ENCODE data around the gene C11orf24.
"Not testable (repeated sequence)": the region's sequence is repeated elsewhere in the genome, so short reads cannot be mapped to it uniquely, and the experiment has no call there.

Gene C11orf24

DNA sequence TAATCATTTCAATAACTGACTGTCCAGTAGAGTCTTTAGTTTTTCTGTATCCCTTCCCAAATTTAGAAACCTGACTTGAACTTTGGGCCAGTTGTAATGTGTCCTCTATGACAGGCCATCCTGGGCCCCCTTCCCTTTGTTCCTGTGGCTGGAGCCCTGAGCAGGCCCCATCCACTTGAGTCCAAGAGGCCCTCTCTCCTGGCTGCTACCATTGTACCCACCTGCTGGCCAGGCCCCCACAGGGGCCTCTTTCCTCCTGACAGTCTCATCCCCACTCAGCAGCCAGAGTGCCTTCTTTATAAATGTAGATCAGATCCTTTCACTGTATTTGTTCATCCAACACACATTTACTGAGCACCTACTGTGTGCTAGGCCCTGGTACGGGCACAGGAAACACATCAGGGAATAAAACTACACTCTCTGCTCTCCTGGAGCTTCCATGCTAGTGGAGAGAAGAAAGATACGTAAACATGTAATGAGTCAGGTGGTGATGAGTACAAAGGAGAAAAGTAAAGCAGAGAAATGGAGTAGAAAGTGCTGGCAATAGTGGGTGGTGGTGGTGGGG is 37.9 kb upstream of the C11orf24 start:
- 82% methylated on average over 2 of the region's 2 CpGs for WGBS
- peaks cover 2% of the 10 kb centered on the region; the same call in 1 of the 2 replicates for H3K9me3 ChIP-seq (ENCODE audit: insufficient read depth, low read depth, low read length)
- H3K4me3 ChIP-seq (ENCODE audit: low read length) = no peak overlapping the region
- no peak overlapping the region for H3K9ac ChIP-seq (ENCODE audit: low read depth, low read length)
- H3K27me3 ChIP-seq (ENCODE audit: insufficient read depth, low read length) = peaks cover 10% of the 10 kb centered on the region
- no peaks in the 10 kb centered on the region for H3K36me3 ChIP-seq (ENCODE audit: insufficient read depth, low read length)
- no peak overlapping the region for H3K27ac ChIP-seq (ENCODE audit: low read depth, low read length)
- H3K4me1 ChIP-seq (ENCODE audit: insufficient read depth, low read length) = peaks cover 9% of the 10 kb centered on the region

DNA sequence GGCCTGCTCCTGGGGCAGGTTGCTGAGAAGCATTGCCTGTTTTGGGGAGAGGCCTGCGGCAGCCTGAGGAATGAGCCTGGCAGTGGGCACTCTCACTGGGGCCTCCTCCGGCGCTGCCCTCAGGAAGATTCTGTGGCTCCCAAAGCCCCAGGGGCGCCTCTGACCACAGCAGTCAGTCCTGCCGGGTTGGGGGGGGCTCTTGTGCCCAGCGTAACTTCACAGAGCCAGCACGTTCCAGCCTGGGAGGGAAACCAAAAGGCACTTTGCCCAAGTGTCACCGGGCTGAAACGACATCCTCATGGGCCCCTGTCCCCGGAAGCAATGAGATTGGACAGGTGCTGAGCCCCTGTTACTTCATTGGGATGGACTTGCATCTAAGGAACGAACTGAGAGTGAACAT is 36.3 kb upstream of the C11orf24 start:
- peaks cover 10% of the 10 kb centered on the region for H3K27me3 ChIP-seq (ENCODE audit: insufficient read depth, low read length)
- no peak overlapping the region for H3K4me3 ChIP-seq (ENCODE audit: low read length)
- 92% methylated on average over 11 of the region's 11 CpGs for WGBS
- H3K4me1 ChIP-seq (ENCODE audit: insufficient read depth, low read length) = no peaks in the 10 kb centered on the region
- no peak overlapping the region for H3K9ac ChIP-seq (ENCODE audit: low read depth, low read length)
- H3K36me3 ChIP-seq (ENCODE audit: insufficient read depth, low read length) = no peaks in the 10 kb centered on the region
- H3K9me3 ChIP-seq (ENCODE audit: insufficient read depth, low read depth, low read length) = peaks cover 13% of the 10 kb centered on the region
- H3K27ac ChIP-seq (ENCODE audit: low read depth, low read length) = no peak overlapping the region

DNA sequence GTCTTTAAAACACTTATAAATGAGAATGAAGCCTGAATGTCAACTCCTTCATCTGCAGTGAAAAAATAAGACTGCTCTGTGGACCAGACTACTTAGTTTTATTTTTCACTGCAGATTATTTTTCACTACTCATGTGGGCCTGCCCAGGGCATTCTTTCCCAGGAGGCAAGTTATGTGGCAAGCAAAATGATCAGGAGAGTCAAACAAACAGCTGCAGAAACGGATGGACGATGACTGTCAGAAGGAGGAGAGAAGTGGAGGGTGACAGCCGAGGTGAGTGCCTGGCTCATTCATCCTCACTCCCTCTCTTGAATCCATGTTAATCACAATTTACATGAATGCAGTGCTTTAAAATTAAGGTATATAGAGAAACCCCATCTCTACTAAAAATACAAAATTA is 34.9 kb upstream of the C11orf24 start:
- Histone ChIP-seq H3K9me3 (ENCODE audit: insufficient read depth, low read depth, low read length) (peaks cover 13% of the 10 kb centered on the region), H3K4me1 (ENCODE audit: insufficient read depth, low read length) (no peaks in the 10 kb centered on the region), H3K4me3 (ENCODE audit: low read length) (no peak overlapping the region), H3K27me3 (ENCODE audit: insufficient read depth, low read length) (peaks cover 5% of the 10 kb centered on the region), H3K9ac (ENCODE audit: low read depth, low read length) (no peak overlapping the region), H3K27ac (ENCODE audit: low read depth, low read length) (no peak overlapping the region), H3K36me3 (ENCODE audit: insufficient read depth, low read length) (no peaks in the 10 kb centered on the region)
- 94% methylated on average over 2 of the region's 3 CpGs for WGBS

DNA sequence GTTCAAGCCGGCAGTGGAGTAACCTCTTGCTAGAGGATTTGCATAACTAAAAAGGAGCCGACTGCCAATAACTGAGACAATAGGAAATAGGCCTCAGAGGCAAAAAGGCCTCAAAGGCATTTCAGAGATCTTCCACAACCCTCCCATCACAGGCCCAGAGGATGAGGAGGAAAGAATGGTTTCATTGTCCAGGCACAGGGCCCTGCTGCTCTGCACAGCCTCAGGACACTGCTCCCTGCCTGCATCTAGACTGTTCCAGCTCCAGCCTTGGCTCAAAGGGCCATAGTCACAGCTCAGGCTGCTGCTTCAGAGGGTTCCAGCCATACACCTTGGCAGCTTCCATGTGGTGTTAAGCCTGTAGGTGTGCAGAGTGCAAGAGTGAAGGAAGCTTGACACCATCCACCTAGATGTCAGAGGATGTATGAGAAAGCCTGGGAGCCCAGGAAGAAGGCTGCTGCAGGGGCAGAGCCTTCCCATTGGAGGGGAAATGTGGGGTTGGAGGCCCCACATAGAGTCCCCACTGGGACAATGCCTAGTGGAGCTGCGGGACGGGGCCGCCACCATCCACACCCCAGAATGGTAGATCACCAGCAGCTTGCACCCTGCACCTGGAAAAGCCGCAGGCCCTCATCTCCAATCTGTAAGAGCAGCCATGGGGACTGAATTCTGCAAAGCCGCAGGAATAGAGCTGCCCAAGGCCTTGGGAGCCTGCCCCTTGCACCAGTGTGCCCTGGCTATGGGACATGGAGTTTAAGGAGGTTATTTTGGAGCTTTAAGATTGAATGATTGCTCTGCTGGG is 32.4 kb upstream of the C11orf24 start:
- Histone ChIP-seq H3K4me3 (ENCODE audit: low read length) (no peak overlapping the region), H3K9ac (ENCODE audit: low read depth, low read length) (no peak overlapping the region), H3K27me3 (ENCODE audit: insufficient read depth, low read length) (no peaks in the 10 kb centered on the region), H3K9me3 (ENCODE audit: insufficient read depth, low read depth, low read length) (peaks cover 13% of the 10 kb centered on the region), H3K27ac (ENCODE audit: low read depth, low read length) (no peak overlapping the region), H3K4me1 (ENCODE audit: insufficient read depth, low read length) (no peaks in the 10 kb centered on the region), H3K36me3 (ENCODE audit: insufficient read depth, low read length) (no peaks in the 10 kb centered on the region)
- WGBS = 86% methylated on average over 7 of the region's 7 CpGs

DNA sequence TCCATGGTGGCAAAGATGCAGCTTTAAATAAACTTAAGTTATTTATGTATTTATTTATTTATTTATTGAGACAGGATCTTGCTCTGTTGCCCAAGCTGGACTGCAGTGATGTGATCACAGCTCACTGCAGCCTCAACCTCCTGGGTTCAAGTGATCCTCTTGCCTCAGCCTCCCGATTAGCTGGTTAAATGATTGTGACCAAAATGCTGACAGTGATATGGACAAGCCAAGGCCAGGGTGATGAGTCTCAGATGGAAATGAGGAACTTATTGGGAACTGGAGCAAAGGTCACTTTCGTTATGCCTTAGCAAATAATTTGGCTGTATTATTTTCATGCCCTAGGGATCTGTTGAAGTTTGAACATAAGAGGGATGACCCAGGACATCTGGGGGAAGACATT is 31.3 kb upstream of the C11orf24 start:
- H3K27ac ChIP-seq (ENCODE audit: low read depth, low read length) = no peak overlapping the region
- no peaks in the 10 kb centered on the region for H3K36me3 ChIP-seq (ENCODE audit: insufficient read depth, low read length)
- no peak overlapping the region for H3K9ac ChIP-seq (ENCODE audit: low read depth, low read length)
- no peaks in the 10 kb centered on the region for H3K4me1 ChIP-seq (ENCODE audit: insufficient read depth, low read length)
- peaks cover 13% of the 10 kb centered on the region for H3K9me3 ChIP-seq (ENCODE audit: insufficient read depth, low read depth, low read length)
- WGBS = 96% methylated on average over 2 of the region's 2 CpGs
- H3K27me3 ChIP-seq (ENCODE audit: insufficient read depth, low read length) = no peaks in the 10 kb centered on the region
- no peak overlapping the region for H3K4me3 ChIP-seq (ENCODE audit: low read length)

DNA sequence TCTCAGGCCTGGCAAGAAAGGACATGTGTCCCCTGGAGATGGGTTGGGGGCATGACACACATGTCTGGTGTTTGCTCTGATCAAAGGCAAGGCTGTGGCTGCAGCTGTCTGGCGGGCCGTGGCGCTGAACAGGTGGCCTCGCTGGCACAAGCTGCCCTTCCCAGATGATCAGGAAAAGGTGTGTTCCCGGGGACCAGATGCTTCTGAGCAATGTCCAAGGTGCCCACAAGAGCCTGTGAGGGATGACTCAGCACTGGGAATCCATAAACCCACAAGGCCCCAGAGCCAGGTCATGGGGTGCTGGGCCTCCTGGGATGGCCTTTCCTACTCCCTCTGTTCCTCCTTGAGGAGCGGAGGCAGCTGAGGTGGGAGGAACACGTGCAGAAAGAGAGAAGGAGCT is 30.9 kb upstream of the C11orf24 start:
- no peak overlapping the region for H3K4me3 ChIP-seq (ENCODE audit: low read length)
- H3K27ac ChIP-seq (ENCODE audit: low read depth, low read length) = no peak overlapping the region
- H3K9ac ChIP-seq (ENCODE audit: low read depth, low read length) = no peak overlapping the region
- H3K4me1 ChIP-seq (ENCODE audit: insufficient read depth, low read length) = no peaks in the 10 kb centered on the region
- H3K36me3 ChIP-seq (ENCODE audit: insufficient read depth, low read length) = no peaks in the 10 kb centered on the region
- H3K27me3 ChIP-seq (ENCODE audit: insufficient read depth, low read length) = no peaks in the 10 kb centered on the region
- 91% methylated on average over 7 of the region's 7 CpGs for WGBS
- peaks cover 13% of the 10 kb centered on the region for H3K9me3 ChIP-seq (ENCODE audit: insufficient read depth, low read depth, low read length)

DNA sequence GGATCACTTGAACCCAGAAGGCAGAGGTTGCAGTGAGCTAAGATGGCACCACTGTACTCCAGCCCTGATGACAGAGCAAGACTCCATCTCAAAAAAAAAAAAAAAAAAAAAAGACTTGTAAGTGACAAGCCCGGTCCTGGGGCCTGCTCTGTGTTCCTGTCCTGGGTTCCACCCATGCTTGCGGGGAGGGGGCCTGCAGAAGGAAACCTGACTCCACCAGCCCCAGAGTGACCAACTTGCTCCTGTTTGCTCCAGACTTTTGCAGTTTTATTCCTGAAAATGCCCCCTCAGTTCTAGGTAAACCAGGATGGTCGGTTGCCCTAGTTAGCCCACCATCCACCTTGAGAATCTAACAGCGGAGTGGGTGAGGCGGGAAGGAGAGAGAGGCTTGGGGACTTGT is 30.5 kb upstream of the C11orf24 start:
- H3K27ac ChIP-seq (ENCODE audit: low read depth, low read length) = no peak overlapping the region
- WGBS = 87% methylated on average over 5 of the region's 5 CpGs
- no peaks in the 10 kb centered on the region for H3K4me1 ChIP-seq (ENCODE audit: insufficient read depth, low read length)

DNA sequence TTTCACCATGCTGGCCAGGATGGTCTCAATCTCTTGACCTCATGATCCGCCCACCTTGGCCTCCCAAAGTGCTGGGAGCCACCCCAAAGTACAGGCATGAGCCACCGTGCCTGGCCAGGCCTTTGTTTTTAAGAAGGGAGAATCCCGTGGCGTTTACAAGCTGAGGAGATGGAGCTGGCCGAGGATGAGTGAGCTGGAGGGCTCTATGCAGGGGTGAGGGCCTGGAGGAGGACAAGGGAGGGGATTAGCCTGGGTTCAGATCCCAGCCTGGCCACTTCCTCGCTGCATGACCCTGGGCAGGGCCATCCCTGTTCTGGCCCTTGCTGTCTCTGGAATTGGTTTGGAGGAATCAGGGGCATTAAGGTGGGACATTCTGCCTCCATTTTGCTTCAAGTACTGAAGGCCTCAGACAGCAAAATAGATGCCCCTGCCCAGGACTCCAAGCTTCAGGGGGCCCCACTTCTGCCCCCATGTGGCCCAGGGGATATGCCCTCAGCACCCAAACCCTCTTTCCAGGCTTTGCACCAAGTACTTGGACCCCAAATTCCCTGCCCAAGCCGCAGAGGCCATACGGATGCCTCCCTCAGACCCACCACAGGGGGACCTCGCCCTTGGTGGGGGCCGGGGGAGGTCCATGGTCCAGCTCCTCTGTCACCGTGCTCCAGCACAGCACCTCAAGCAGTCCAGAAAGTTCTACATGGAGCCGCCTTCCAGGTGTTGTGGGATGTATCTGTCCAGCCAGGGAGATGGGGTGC is 28.5 kb upstream of the C11orf24 start:
- H3K9ac ChIP-seq (ENCODE audit: low read depth, low read length) = no peak overlapping the region
- no peaks in the 10 kb centered on the region for H3K27me3 ChIP-seq (ENCODE audit: insufficient read depth, low read length)
- no peak overlapping the region for H3K4me3 ChIP-seq (ENCODE audit: low read length)
- WGBS = 90% methylated on average over 12 of the region's 12 CpGs
- peaks cover 13% of the 10 kb centered on the region for H3K9me3 ChIP-seq (ENCODE audit: insufficient read depth, low read depth, low read length)
- H3K36me3 ChIP-seq (ENCODE audit: insufficient read depth, low read length) = no peaks in the 10 kb centered on the region
- H3K4me1 ChIP-seq (ENCODE audit: insufficient read depth, low read length) = no peaks in the 10 kb centered on the region
- no peak overlapping the region for H3K27ac ChIP-seq (ENCODE audit: low read depth, low read length)

More for the DNA sequence above, 30.5 kb upstream of the C11orf24 start:
- Histone ChIP-seq H3K36me3 (ENCODE audit: insufficient read depth, low read length) (no peaks in the 10 kb centered on the region), H3K9ac (ENCODE audit: low read depth, low read length) (no peak overlapping the region), H3K27me3 (ENCODE audit: insufficient read depth, low read length) (no peaks in the 10 kb centered on the region), H3K4me3 (ENCODE audit: low read length) (no peak overlapping the region), H3K9me3 (ENCODE audit: insufficient read depth, low read depth, low read length) (peaks cover 13% of the 10 kb centered on the region)

DNA sequence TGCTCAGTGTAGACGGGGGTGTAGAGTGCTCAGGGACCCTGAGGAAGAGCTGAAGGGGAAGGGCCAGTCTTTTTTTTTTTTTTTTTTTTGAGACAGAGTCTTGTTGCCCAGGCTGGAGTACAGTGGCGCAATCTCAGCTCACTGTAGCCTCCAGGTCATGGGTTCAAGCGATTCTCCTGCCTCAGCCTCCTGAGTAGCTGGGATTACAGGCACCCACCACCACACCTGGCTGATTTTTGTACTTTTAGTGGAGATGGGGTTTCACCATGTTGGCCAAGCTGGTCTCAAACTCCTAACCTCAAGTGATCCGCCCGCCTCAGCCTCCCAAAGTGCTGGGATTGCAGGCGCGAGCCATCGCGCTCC is 27.7 kb upstream of the C11orf24 start:
- not testable (repeated sequence) for H3K9ac ChIP-seq (ENCODE audit: low read depth, low read length); H3K4me3 ChIP-seq (ENCODE audit: low read length); H3K27me3 ChIP-seq (ENCODE audit: insufficient read depth, low read length); H3K36me3 ChIP-seq (ENCODE audit: insufficient read depth, low read length); H3K9me3 ChIP-seq (ENCODE audit: insufficient read depth, low read depth, low read length); H3K4me1 ChIP-seq (ENCODE audit: insufficient read depth, low read length); H3K27ac ChIP-seq (ENCODE audit: low read depth, low read length)
- 95% methylated on average over 9 of the region's 9 CpGs for WGBS

DNA sequence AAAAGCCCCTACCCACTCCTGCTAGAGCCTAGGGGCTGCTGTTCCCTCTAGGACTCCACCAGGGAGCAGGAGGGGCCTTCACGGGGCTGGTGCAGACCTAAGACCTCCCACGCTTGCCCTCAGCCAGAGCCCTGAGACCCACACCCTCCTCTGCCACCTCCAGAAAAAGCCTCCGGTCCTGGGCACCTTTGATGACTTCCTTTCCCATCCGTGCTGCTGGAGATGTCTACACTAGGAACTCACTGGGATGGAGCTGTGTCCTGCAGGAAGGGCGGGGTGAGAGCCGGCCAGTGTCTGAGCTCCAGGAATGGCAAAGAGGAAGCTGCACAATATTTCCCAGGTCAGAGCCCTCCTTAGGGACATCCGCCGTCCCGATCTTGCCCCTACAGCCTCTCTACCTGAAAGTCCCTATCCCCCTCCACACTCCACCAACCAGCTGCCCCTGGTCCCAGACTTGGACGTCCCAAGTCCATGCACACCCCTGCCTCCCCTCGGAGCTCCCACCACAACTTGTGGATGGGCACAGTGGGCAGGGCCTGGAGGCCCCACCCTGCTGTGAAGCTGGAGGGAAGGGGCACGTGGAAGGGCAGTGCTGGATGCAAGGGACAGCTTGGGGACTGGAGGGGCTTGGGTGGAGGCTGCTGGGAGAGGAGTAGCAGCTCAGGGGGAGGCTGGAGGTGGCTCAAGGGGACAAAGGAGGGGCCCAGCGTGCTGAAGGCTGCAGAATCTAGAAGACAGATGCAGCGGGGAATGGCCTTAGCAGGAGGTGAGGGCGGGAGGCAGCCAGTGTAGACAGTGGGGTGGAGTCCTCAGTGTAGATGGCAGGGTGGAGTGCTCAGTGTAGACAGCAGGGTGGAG is 27.1 kb upstream of the C11orf24 start:
- Histone ChIP-seq H3K4me1 (ENCODE audit: insufficient read depth, low read length) (no peaks in the 10 kb centered on the region), H3K9ac (ENCODE audit: low read depth, low read length) (no peak overlapping the region), H3K27ac (ENCODE audit: low read depth, low read length) (no peak overlapping the region), H3K27me3 (ENCODE audit: insufficient read depth, low read length) (no peaks in the 10 kb centered on the region), H3K4me3 (ENCODE audit: low read length) (no peak overlapping the region), H3K9me3 (ENCODE audit: insufficient read depth, low read depth, low read length) (peaks cover 4% of the 10 kb centered on the region), H3K36me3 (ENCODE audit: insufficient read depth, low read length) (no peaks in the 10 kb centered on the region)
- WGBS = 85% methylated on average over 15 of the region's 15 CpGs

All from HUES64 (cell line).